ENCODE measurements around the gene ITGB3.
"Not testable (repeated sequence)": the region's sequence is repeated elsewhere in the genome, so short reads cannot be mapped to it uniquely, and the experiment has no call there.

The ITGB3 gene

GRCh38 chr17:47244697-47245096 is 8.9 kb upstream of the ITGB3 start:
- no peak for DNase-seq (ENCODE audit: low spot score)

DNA sequence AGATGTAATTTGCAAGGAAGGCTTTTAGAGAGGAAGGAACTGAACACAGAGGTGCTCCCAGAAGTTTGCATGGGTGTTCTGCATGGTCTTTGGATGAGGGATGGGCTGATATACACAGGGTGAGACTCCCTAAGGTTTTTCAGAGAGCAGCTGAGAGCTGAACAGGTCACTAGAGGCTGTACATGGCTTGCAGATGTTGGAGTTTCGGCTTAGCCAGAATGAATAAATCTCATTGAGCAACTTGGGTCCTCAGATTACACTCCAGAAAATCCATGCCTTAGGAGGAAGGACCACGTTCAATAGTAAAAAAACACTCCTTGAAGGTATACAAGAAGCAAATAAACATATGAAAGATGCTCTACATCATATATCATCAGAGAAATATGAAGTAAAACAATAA is 7.5 kb upstream of the ITGB3 start:
- DNase-seq (ENCODE audit: low spot score), result no peak

DNA sequence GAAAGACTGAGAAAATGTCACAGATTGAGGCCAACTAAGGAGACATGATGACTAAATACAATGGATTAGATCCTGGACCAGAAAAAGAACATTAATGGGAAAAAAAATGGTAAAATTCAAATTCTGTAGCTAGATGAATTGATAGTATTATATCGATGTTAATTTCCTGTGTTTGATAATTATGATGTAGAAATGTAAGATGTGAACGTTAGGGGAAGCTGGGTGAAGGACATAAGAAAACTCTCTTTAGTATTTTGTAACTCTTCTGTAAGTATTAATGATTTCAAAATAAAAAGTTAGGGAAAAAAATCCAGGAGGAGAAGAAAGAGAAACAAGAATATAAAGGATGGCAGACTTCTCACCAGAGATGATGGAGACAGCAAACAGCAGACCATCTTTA is 2.8 kb upstream of the ITGB3 start:
- no peak for DNase-seq (ENCODE audit: low spot score)

DNA sequence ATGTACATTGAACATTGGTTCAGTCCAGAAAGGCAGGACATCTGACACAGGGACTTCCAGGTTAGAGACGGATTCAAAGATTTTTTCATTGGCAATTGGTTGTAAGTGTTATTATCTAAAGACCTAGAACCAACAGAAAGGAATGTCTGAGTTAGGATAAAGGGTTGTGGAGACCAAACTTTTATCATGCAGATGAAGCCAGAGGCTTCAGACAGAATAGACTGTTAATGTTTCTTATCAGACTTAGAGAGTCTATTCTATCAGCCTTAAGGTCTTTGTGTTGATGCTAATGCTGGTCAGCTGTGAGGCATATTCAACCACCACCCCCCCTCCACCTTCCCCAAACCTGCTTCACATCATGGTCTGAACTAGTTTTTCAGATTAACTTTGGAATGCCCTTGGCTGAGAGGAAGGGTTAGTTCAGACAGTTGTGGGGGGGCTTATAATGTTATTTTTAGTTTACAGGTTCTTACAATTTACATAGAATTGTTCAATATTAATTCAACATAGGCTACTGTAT is 2.1 kb upstream of the ITGB3 start:
- no peak for DNase-seq (ENCODE audit: low spot score)

GRCh38 chr17:47252209-47252608 is 1.4 kb upstream of the ITGB3 start:
- DNase-seq (ENCODE audit: low spot score), result no peak

GRCh38 chr17:47252766-47253512 is 688 bp upstream of the ITGB3 start:
- DNase-seq (ENCODE audit: low spot score), result no peak

GRCh38 chr17:47254403-47254943 is 846 bp downstream of the ITGB3 start:
- no peak for DNase-seq (ENCODE audit: low spot score)

- no peak for DNase-seq (ENCODE audit: low spot score)
Observed at GRCh38 chr17:47257651-47258339, 4.2 kb downstream of the ITGB3 start.

DNA sequence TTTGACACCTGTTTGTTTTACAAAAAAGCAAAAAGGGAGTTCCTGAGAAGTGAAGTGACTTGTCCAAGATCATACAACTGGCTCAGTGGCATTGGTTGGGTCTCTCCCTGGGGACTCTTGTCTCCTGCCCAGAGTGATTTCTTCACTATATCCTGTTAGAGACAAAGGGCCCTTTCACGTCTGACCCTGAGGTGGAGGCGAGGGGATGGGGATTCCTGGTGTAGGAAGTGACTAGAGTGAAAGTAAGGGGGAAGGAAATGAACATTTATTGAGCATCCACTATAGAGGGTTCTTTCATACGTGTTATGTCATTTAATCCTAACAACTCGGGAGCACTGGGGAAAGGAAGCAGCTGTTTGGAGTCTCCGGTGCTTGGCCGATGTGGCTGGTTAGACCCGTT is 9.0 kb downstream of the ITGB3 start:
- DNase-seq (ENCODE audit: low spot score), result no peak

- DNase-seq (ENCODE audit: low spot score), result no peak
Observed at GRCh38 chr17:47264166-47264565, 10.5 kb downstream of the ITGB3 start.

DNA sequence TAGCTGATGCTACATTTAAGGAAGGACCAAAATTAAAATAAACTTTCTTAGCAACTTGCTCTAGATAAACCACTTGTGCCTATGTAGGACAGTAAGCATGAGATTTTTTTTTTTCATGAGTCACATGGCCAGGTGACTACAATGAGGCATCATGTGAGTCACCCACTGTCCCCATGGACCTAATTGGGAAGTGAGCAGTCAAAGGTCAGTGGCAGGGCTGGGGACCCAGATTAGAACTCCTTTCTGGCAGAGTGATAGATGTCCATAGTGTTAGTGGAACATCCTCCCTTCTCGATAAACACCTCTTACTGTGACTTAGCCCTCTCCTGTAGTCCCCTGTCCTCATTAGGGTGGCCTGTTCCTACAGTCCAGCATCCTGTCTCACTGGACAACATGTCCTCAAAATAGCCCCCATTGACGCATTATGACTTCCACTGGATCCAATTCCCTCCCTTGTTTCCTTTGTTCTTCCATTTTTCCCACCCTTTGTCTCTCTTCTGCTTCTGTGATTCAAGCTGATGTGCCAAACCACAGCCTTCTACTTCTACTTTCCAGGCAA is 12.4 kb downstream of the ITGB3 start:
- no peak for DNase-seq (ENCODE audit: low spot score)

- no peak for DNase-seq (ENCODE audit: low spot score)
Observed at GRCh38 chr17:47266782-47267181, 13.2 kb downstream of the ITGB3 start.

GRCh38 chr17:47267354-47267828 is 13.8 kb downstream of the ITGB3 start:
- DNase-seq (ENCODE audit: low spot score), result no peak

GRCh38 chr17:47268964-47269363 is 15.3 kb downstream of the ITGB3 start:
- DNase-seq (ENCODE audit: low spot score), result not testable (repeated sequence)

DNA sequence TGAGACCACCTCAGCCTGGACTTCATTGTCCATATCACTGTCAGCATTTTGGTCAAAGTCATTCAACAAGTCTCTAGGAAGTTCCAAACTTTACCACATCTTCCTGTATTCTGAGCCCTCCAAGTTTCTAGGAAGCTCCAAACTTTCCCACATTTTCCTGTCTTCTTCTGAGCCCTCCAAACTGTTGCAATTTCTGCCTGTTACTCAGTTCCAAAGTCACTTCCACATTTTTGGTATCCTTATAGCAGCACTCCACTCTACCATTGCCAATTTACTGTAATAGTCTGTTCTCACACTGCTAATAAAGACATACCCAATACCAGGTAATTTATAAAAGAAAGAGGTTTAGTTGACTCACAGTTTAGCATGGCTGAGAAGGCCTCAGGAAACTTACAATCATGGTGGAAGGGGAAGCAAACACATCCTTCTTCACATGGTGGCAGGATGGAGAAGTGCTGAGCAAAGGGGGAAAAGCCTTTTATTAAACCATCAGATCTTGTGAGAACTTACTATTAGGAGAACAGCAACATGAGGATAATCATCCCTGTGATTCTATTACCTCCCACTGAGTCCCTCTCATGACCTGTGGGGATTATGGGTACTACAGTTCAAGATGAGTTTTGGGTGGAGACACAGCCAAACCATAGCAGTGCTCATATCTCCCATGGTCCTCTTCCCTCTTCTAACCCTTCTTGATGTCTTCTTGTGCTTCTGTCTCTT is 16.1 kb downstream of the ITGB3 start:
- DNase-seq (ENCODE audit: low spot score), result not testable (repeated sequence)

- no peak for DNase-seq (ENCODE audit: low spot score)
Observed at GRCh38 chr17:47270946-47271705, 17.5 kb downstream of the ITGB3 start.

GRCh38 chr17:47272491-47272890 is 18.9 kb downstream of the ITGB3 start:
- no peak for DNase-seq (ENCODE audit: low spot score)

- DNase-seq (ENCODE audit: low spot score), result no peak
Observed at GRCh38 chr17:47273245-47273644, 19.6 kb downstream of the ITGB3 start.

DNA sequence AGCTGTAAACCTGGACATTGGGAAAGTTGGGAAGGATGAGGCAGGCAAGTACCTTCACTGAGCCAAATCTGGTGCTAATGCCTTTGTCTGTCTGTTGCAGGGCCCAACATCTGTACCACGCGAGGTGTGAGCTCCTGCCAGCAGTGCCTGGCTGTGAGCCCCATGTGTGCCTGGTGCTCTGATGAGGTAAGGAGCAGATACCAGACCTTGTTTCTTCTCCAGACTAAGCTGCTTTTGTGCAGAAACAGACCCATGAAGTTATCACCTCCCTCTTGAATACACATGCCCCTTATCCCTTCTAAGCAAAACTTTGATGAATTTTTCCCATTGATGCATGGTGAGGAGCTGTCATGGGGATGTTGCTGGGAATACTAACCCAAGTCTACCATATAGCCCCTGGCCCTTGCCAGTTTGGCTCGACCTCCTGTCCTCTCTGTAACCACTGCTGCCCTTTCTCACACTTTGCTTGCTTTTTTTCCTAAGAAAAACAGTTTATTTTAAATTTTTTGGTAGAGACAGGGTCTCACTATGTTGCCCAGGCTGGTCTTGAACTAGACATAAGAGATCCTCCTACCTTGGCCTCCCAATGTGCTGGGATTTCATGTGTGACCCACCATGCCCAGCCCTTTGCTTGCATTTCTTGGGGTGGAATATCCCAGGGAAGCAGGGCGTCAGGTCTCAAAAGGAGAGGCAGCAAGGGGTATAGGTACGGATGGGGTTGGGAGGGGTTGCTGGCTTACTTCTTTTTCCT is 20.9 kb downstream of the ITGB3 start:
- DNase-seq (ENCODE audit: low spot score), result no peak

DNA sequence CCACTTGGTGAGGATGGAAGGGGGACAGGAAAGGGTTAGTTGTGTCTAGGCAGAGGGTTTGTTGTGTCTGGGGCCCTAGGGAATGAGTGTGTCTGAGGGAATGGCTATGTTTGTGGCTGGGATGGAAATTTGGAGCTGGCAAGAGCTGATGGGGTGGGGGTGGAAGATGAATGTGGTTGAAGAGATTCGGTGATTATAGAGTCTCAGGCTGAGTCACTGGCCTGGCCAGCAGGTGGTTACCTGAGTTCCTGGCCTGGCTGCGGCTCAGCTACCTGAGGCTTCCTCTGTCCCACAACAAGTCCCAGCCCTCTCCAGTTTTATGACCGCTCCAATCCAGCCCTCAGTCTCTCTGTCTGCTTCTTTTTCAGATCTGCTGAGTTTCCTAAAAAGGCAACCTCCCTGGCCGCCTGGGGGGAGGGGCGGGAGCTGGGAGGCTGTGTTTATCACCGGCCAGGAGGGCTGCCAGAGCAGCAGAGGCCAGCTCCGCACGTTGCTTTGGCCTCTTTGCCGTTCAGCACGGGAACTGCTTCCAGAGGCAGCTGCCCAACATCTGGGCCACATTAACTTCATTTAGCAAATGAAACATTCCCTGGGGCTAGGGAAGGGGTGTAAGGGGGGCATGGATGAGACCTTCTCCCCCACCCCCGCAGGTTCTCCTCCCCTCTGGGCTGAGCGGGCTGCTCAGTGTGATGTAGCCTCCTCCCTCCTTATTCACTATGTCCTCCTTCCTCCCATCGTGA is 21.8 kb downstream of the ITGB3 start:
- DNase-seq (ENCODE audit: low spot score), result no peak
